Panc1 (cell line): Measurements from ENCODE around the gene RALGAPB. TPM values are rescaled to one million over a fixed set of nuclear protein-coding genes. Genes with fewer than 3 reads are reported as not detected.
"Not testable (repeated sequence)": the region's sequence is repeated elsewhere in the genome, so short reads cannot be mapped to it uniquely, and the experiment has no call there.

Source experiments
- ATAC-seq: fragments of 200-7000 bp; cut with Tn5 transposase; 2 replicates; pipeline ENCODE4 v1.9.1; 2020; ENCODE audit warnings: mild to moderate bottlenecking, moderate library complexity
- BruUV-seq: library from RNA; stranded (reverse); fragments of 400-500 nt; replicated peaks from 2 replicates; lab custom pipeline; 2021; lab: Mats Ljungman, UMichigan
- CTCF ChIA-PET: fragments of 300-600 bp; sonication (Branson Sonifier 250); formaldehyde crosslinking; loops from one replicate; lab custom pipeline; 2022; ENCODE audit warnings: antibody characterized with exemption; lab: Charles Lee
- POLR2A ChIA-PET: fragments of 300-600 bp; sonication (Branson Sonifier 250); formaldehyde crosslinking; loops from one replicate; lab custom pipeline; 2022; ENCODE audit warnings: antibody characterized with exemption; lab: Charles Lee
- DNase-seq: peaks from one replicate; pipeline ENCODE4 v3.0.0-alpha.2; 2010; ENCODE audit warnings: low read depth, low spot score
- H3K27ac ChIP-seq: 2 replicates; pipeline ENCODE4 v1.5.1; 2011; ENCODE audit warnings: mild to moderate bottlenecking, low read length, inconsistent platforms
- H3K27me3 ChIP-seq: fragments of 200-500 bp; sonication (Bioruptor generic); 2 replicates; pipeline ENCODE4 v1.6.0; 2014; ENCODE audit warnings: low read length, inconsistent platforms; ENCODE audit not compliant: control insufficient read depth, insufficient read depth
- H3K36me3 ChIP-seq: fragments of 200-500 bp; sonication (Bioruptor generic); 2 replicates; pipeline ENCODE4 v1.5.1; 2014; ENCODE audit warnings: inconsistent platforms, mild to moderate bottlenecking, low read length, moderate library complexity; ENCODE audit not compliant: control insufficient read depth, insufficient read depth
- H3K4me1 ChIP-seq: 2 replicates; pipeline ENCODE4 v1.5.1; 2011; ENCODE audit warnings: inconsistent platforms, mild to moderate bottlenecking, low read length, moderate library complexity; ENCODE audit not compliant: control insufficient read depth, insufficient read depth
- H3K4me3 ChIP-seq, 2 experiments: 2 replicates each; pipeline ENCODE4 v1.5.1; 2011 to 2012; ENCODE audit warnings: low read depth in 2 of 2, low read length in 2 of 2, mild to moderate bottlenecking in 2 of 2, inconsistent platforms in 1 of 2, moderate library complexity in 1 of 2
- H3K9me3 ChIP-seq: fragments of 200-500 bp; sonication (Bioruptor generic); 2 replicates; pipeline ENCODE4 v1.5.1; 2014; ENCODE audit warnings: low read depth, mild to moderate bottlenecking, inconsistent platforms, low read length, moderate library complexity; ENCODE audit not compliant: control insufficient read depth, insufficient read depth
- POLR2AphosphoS5 ChIP-seq: IDR thresholded peaks from 2 replicates; pipeline ENCODE4 v1.6.1; 2012; ENCODE audit warnings: mild to moderate bottlenecking, low read depth, low read length, moderate library complexity
- SIN3A ChIP-seq: IDR thresholded peaks from 2 replicates; pipeline ENCODE4 v1.6.1; 2012; ENCODE audit warnings: low read depth, mild to moderate bottlenecking, low read length, moderate library complexity, borderline replicate concordance; ENCODE audit not compliant: insufficient read depth
- TCF7L2 ChIP-seq: IDR thresholded peaks from 2 replicates; pipeline ENCODE4 v1.6.1; 2011; ENCODE audit warnings: mild to moderate bottlenecking, low read depth, low read length, inconsistent platforms
- in situ Hi-C: cut with HindIII; loops from 2 replicates; pipeline ENCODE4 v1.10.0; 2016; ENCODE audit warnings: low sequenced_read_pairs, low pct_unique_long_range_greater_than_20kb
- intact Hi-C: fragments of 100-400 bp; cut with micrococcal nuclease; formaldehyde crosslinking; loops from one replicate; pipeline ENCODE4 v1.10.0; 2022; ENCODE audit not compliant: unreplicated experiment
- total RNA-seq: library from RNA; stranded (reverse); gene quantifications from one replicate; pipeline ENCODE4 v1.2.1, GENCODE V29; 2021; ENCODE audit not compliant: unreplicated experiment
- TF ChIP-seq, protein P1 (sequence below): fragments of 450-650 bp; IDR thresholded peaks from 2 replicates; pipeline ENCODE4 v1.5.1; 2017; ENCODE audit warnings: mild to moderate bottlenecking
- TF ChIP-seq, protein P2 (sequence below), 2 experiments: IDR thresholded peaks; 2 replicates each; pipeline ENCODE4 v1.6.1; 2011 to 2012; ENCODE audit warnings: low read depth in 2 of 2, control low read depth in 1 of 2, low read length in 1 of 2, mild to moderate bottlenecking in 1 of 2, moderate library complexity in 1 of 2; ENCODE audit not compliant: insufficient read depth in 1 of 2

Gene RALGAPB
- total RNA-seq, 1 experiment from 2014 or later = 33.1 TPM

DNA sequence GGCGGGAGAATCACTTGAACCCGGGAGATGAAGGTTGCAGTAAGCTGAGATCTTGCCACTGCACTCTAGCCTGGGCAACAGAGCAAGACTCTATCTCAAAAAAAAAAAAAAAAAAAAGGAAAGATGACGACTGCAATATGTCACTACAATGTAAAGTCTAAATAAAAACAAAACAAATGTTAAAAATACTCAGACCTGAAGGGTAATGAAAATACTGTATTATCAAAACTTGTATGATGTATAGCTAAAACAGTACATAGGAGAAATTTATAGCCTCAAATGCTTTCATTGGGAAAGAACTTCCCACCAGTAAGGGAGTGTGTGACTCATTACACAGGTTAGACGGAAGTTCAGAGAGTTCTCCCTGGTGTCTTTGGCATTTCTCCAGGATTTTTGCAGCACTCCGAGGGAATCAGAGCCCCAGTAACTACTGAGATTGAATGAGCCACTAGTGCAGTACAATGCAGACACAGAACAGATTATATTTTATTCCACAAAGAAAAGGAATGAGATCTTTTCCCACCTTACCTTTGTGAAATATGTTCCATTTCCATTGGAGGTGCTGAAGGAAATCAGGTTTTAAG lies 12.5 kb upstream of the RALGAPB start:
- POLR2A ChIA-PET = no interaction called here
- ATAC-seq (peak; percentile 91), DNase-seq (no peak)
- no peaks in the 10 kb centered on the region; the same call in 1 of the 2 replicates for H3K36me3 ChIP-seq
- TF ChIP-seq TCF7L2 (no peak), SIN3A (no peak), POLR2AphosphoS5 (no peak)
- TF ChIP-seq, protein P1, sequence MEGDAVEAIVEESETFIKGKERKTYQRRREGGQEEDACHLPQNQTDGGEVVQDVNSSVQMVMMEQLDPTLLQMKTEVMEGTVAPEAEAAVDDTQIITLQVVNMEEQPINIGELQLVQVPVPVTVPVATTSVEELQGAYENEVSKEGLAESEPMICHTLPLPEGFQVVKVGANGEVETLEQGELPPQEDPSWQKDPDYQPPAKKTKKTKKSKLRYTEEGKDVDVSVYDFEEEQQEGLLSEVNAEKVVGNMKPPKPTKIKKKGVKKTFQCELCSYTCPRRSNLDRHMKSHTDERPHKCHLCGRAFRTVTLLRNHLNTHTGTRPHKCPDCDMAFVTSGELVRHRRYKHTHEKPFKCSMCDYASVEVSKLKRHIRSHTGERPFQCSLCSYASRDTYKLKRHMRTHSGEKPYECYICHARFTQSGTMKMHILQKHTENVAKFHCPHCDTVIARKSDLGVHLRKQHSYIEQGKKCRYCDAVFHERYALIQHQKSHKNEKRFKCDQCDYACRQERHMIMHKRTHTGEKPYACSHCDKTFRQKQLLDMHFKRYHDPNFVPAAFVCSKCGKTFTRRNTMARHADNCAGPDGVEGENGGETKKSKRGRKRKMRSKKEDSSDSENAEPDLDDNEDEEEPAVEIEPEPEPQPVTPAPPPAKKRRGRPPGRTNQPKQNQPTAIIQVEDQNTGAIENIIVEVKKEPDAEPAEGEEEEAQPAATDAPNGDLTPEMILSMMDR = no peak
- TF ChIP-seq, protein P2, sequence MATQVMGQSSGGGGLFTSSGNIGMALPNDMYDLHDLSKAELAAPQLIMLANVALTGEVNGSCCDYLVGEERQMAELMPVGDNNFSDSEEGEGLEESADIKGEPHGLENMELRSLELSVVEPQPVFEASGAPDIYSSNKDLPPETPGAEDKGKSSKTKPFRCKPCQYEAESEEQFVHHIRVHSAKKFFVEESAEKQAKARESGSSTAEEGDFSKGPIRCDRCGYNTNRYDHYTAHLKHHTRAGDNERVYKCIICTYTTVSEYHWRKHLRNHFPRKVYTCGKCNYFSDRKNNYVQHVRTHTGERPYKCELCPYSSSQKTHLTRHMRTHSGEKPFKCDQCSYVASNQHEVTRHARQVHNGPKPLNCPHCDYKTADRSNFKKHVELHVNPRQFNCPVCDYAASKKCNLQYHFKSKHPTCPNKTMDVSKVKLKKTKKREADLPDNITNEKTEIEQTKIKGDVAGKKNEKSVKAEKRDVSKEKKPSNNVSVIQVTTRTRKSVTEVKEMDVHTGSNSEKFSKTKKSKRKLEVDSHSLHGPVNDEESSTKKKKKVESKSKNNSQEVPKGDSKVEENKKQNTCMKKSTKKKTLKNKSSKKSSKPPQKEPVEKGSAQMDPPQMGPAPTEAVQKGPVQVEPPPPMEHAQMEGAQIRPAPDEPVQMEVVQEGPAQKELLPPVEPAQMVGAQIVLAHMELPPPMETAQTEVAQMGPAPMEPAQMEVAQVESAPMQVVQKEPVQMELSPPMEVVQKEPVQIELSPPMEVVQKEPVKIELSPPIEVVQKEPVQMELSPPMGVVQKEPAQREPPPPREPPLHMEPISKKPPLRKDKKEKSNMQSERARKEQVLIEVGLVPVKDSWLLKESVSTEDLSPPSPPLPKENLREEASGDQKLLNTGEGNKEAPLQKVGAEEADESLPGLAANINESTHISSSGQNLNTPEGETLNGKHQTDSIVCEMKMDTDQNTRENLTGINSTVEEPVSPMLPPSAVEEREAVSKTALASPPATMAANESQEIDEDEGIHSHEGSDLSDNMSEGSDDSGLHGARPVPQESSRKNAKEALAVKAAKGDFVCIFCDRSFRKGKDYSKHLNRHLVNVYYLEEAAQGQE (IDR thresholded peaks at IDR 0.05; ENCODE audit: insufficient read depth in 1 of 2, low read depth in 2 of 2, low read length in 1 of 2) = no peak
- in situ Hi-C loops (no loop called here), intact Hi-C loops (no loop called here)
- no peaks in the 10 kb centered on the region for H3K27me3 ChIP-seq
- no TSS peak for BruUV-seq
- CTCF ChIA-PET = no interaction called here
- H3K27ac ChIP-seq = no peak overlapping the region
- H3K4me3 ChIP-seq = no peak overlapping the region
- no peaks in the 10 kb centered on the region for H3K9me3 ChIP-seq
- H3K4me1 ChIP-seq = no peaks in the 10 kb centered on the region

DNA sequence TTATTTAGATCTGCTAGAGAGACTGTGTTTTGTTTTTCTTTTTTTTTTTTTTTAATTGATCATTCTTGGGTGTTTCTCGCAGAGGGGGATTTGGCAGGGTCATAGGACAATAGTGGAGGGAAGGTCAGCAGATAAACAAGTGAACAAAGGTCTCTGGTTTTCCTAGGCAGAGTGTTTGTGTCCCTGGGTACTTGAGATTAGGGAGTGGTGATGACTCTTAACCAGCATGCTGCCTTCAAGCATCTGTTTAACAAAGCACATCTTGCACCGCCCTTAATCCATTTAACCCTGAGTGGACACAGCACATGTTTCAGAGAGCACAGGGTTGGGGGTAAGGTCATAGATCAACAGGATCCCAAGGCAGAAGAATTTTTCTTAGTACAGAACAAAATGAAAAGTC lies 12.0 kb upstream of the RALGAPB start:
- H3K27me3 ChIP-seq, H3K36me3 ChIP-seq, H3K27ac ChIP-seq, ATAC-seq, H3K4me3 ChIP-seq, BruUV-seq, POLR2A ChIA-PET, H3K4me1 ChIP-seq, H3K9me3 ChIP-seq, in situ Hi-C loops, CTCF ChIA-PET, intact Hi-C loops, DNase-seq: not testable (repeated sequence)

DNA sequence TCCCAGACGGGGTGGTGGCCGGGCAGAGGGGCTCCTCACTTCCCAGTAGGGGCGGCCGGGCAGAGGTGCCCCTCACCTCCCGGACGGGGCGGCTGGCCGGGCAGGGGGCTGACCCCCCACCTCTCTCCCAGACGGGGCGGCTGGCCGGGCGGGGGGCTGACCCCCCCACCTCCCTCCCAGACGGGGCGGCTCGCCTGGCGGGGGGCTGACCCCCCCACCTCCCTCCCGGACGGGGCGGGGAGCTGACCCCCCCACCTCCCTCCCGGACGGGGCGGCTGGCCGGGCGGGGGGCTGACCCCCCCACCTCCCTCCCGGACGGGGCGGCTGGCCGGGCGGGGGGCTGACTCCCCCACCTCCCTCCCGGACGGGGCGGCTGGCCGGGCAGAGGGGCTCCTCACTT lies 11.5 kb upstream of the RALGAPB start:
- ATAC-seq, H3K36me3 ChIP-seq, CTCF ChIA-PET, POLR2A ChIA-PET, H3K27ac ChIP-seq, intact Hi-C loops, H3K27me3 ChIP-seq, H3K4me1 ChIP-seq, BruUV-seq, H3K4me3 ChIP-seq, H3K9me3 ChIP-seq, in situ Hi-C loops, DNase-seq: not testable (repeated sequence)

DNA sequence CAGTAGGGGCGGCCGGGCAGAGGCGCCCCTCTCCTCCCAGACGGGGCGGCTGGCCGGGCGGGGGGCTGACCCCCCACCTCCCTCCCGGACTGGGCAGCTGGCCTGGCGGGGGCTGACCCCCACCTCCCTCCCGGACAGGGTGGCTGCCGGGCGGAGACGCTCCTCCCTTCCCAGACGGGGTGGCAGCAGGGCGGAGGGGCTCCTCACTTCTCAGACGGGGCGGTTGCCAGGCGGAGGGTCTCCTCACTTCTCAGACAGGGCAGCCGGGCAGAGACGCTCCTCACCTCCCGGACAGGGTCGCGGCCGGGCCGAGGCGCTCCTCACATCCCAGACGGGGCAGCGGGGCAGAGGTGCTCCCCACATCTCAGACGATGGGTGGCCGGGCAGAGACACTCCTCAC lies 11.1 kb upstream of the RALGAPB start:
- H3K36me3 ChIP-seq, H3K4me3 ChIP-seq, H3K27ac ChIP-seq, intact Hi-C loops, H3K9me3 ChIP-seq, ATAC-seq, in situ Hi-C loops, BruUV-seq, H3K4me1 ChIP-seq, H3K27me3 ChIP-seq, CTCF ChIA-PET, POLR2A ChIA-PET, DNase-seq: not testable (repeated sequence)
